GM19395 (cell line): ENCODE data around the gene CD44.
A peak's percentile ranks its signal among the peaks of the same experiment; 100 is the strongest.

Experiments used
- ATAC-seq: cut with Tn5 transposase; IDR thresholded peaks from one replicate; pipeline ENCODE4 v1.9.1; 2021; ENCODE audit warnings: mild to moderate bottlenecking, moderate library complexity; ENCODE audit not compliant: unreplicated experiment

Gene CD44

DNA sequence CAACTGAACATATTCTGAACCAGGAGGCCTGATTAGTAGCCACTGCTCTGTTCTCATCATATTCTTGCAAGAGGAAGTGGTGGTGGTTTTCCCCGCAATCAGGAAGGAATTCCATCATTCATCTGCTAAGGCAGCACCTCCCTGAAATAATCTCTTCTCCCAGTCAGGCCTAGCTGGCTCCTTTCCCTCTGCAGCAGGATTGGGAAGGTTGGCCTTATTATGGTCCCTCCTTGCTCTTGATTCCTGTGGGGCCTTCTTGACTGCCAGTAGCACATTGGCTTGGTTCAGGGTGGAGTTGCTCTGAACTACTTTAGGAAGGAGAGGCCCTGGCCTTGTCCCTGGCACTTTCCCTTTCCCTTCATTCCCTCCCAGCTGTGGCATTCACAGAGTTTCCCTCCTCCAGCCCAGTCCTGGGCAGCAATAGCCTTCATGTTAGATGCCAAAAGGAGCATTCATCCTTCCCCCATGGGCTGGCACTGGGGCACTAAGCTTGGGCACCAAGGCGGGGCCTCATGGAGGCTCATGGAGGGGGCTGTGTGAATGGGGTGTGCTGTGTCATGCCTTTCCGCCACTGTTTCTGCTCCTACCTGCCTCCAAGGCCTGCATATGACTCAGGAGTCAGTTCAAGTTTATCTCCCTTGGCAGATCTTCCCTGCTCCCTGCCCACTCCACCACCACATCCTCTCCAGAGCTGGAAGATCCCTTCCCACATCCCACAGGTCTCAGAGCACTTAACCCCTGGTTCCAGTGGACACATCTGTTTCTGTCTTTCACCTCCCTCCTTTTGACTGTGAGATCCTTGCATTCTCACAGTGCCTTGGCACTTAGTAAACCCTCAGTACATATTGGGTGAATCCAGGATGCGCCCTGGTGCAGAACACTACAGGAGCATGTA, 27.6 kb upstream of the CD44 start:
- ATAC-seq = no peak

DNA sequence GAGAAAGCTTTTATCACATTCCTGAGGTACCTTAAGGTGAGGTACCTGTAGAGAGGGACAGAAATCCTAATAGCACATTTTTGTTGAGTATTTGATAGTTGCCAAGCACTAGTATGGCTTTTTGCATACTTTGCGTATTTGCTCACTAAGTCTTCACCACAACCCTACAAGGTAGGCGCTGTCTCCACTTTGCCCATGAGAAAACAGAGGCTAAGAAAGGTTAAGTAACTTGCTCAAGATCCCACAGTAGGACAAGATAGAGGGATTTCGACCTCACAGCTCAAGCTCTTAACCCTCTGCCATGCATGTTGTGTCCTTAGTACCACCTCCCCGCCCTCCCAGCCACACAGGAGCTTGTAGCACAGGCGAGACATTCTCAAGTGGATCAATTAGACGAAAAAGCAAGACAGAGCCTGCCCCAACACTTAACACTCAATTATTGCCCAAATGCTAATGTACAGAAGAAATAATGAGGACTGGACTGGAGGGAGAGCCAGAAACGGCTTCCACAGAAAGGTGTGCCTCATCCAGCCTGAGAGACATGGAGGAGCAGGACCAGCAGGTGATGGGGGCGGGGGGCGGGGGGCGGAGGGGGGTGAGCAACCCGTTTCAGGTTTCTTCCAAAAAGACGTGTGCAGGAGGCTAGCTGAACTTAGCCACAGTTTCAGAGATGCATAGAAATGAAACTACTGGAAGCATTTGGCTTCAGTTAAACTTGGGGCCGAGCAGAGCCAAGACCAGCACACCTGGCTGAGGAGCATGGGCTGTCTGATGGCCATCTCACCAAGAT, 26.7 kb upstream of the CD44 start:
- ATAC-seq = no peak

GRCh38 chr11:35112846-35113105, 26.2 kb upstream of the CD44 start:
- no peak for ATAC-seq

- ATAC-seq = peak; percentile 58
These were observed 23.9 kb upstream of the CD44 start for GRCh38 chr11:35114906-35115687.

GRCh38 chr11:35115688-35116030, 23.3 kb upstream of the CD44 start:
- no peak for ATAC-seq

- no peak for ATAC-seq
These were observed 22.7 kb upstream of the CD44 start for GRCh38 chr11:35116245-35116644.

DNA sequence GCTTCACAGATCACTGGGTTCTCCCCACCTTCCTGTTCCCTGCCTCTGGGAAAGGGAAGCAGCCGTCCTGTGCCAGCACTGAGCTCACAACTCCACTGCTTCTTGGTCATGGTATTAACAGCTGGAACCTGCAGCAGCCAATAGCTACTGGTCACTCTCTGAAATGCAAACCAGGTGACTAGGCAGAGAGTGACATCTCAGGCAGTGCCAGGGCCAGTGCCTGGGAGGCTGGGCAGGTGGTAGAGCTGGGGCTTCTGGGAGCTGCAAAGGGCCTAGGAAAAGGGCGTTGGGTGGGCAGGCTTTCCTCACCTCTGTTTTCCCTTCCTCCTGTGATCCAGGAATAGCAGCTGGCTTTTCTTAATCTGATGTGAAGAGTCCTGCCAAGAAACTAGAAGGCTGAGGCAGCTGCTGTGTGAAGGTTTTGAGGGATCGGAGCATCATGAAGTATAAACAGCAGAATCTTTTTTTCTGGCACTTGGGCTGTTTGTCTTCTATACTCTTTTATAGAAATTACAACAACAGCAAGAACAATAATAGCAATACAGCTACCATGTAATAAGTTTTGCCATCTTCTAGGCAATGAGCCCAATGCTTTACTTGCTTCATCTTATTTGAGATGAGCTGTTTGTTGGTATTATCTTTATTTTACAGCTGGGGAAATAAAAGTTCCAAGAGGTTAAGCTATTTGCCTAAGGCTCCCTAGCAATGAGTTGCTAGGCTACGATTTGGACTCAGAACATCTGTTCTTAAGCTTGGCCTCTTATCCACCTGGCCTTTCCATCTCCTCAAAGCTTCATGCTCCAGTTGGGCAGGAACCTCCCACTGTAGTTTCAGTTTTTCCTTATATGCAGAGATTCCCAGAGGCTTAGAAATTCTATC, 22.0 kb upstream of the CD44 start:
- ATAC-seq = no peak

DNA sequence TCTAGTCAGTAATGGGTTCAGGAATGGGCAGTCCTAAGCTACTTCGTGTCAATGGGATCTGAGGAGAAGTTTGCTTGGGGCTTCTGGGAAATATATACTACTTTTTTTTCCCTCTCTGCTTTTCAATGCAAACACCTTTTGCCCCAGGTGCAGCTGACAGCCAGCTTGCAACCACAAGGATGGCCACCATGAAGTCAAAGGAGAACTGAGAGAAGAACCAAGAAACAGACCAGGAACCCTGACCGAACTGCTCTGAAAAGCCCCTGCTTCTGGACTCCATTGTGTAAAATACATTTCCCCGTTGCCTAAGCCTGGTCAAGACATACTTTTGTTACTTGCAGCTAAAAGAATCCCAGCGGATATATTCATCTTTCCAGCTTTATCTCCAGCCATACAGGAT, 20.1 kb upstream of the CD44 start:
- peak; percentile 83 for ATAC-seq

- ATAC-seq = no peak
These were observed 17.6 kb upstream of the CD44 start for GRCh38 chr11:35121326-35121865.

- ATAC-seq = no peak
These were observed 16.7 kb upstream of the CD44 start for GRCh38 chr11:35122308-35122707.

GRCh38 chr11:35126000-35126878, 12.7 kb upstream of the CD44 start:
- peak; percentile 74 for ATAC-seq

DNA sequence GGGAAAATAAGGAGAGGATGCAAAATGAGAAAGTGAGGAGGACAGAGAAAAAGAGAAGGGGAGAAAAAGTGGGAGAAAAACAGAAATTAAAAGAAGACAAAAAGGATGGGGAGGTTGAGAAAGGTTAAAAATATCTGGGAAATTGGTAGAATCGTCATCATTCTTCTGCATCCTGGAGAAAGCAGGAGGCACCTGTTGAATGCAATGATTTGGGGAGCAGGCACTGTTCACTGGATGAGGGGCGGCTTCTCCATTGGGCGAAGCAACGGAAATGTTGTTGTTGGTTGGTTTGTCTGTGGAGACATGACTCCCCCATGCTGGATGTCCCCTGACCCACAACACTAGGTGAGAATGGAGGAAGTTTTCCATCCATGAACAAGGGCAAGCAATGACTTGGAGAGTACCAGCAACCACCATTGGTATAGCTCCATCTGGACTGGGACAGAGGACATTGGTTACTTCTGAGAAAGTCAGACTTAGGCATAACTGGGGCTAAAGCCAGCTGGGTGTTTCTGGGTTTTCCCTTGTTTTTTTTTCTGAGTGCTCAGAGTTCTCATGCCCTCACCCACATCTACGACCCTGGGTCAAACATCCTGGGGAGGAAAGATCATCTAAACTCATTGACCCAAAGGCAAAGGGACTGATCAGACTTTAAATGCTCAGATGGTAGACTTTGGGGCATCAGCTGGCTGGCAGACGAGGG, 11.9 kb upstream of the CD44 start:
- no peak for ATAC-seq

DNA sequence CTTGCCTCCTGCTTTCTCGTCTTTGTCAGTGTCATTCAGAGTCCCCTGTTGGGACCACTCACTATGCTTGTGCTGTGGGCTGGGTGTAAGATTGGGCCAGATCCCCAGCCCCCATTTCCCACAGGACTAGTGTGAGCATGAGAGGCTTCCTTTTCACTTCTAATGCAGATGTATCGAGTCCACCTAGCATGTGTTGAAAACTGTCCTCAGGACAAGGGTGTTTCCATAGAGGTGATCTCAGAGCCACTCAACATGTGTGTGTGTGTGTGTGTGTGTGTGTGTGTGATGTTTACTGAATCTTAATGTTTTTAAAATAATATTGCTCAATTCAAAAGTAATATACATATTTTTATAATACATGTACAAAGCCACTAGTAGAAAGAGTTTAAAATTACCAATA, 11.4 kb upstream of the CD44 start:
- ATAC-seq = no peak

DNA sequence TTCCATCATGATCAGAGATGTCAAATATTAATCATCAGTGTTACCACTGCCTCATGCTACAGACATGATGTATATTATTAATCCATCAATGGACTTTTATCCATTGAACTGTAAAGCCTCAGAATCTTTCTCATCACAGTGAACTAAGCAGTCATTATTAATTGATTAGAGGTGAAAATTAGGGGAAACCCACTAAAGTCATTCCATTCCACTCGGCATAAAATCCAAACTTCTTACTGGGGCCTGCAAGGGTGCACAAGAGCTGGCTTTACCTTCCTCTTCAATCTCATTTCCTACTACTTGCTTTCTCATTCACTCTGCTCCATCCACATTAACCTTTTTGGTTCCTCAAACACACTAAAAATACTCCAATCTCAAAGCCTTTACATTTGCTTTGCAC, 7.9 kb upstream of the CD44 start:
- ATAC-seq = no peak

- ATAC-seq = no peak
These were observed 7.1 kb upstream of the CD44 start for GRCh38 chr11:35131886-35132285.

DNA sequence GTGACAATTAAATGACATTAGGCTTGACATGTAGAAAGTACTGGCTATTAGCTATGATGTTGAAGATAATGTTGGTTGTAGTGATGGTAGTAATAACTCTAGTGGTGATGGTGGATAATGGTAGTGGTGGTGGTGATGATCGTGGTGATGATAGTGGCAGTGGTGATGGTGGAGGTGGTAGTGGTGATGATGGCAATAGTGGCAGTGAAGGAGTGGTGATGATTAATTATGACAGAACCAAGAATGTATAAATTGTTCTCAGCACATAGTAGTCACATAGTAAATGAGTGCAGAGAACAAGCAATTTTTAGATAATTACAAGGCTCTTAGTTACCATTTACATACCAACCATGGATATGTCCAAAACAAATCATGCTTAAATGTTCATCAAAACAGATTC, 5.3 kb upstream of the CD44 start:
- ATAC-seq = no peak

GRCh38 chr11:35134403-35135148, 4.4 kb upstream of the CD44 start:
- no peak for ATAC-seq

DNA sequence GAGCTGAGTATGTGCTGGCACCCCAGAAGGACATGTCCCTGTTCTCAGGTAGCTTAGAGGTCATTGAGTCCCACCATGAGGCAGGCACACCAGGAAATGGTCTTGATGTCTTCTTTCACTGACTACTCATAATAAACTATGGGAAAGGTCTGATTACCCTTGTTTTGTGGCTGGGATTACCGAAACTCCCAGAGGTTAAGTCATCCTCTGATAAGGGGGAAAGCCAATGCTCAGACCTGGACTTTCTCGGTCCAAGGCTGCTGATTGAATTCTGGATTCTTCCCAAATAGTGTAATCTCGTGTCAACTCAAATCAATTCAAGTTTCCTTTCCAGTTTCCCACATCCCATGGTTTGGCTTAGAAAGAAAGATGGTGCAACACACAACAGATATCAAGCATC, 3.7 kb upstream of the CD44 start:
- no peak for ATAC-seq
